NCI-H1092 treated with DMSO at 0.1 percent for 48 hours (cell line): ENCODE results near the gene PSMB8.

Experiments
- DNase-seq: peaks from one replicate; lab custom pipeline; 2025; lab: John Stamatoyannopoulos, UW

Gene PSMB8

GRCh38 chr6:32855467-32856174 lies 11.8 kb upstream of the PSMB8 start:
- DNase-seq, result no peak

- no peak for DNase-seq
Observed at GRCh38 chr6:32854376-32855178, 10.7 kb upstream of the PSMB8 start.

- DNase-seq, result peak; percentile 18
Observed at GRCh38 chr6:32853541-32854375, 9.9 kb upstream of the PSMB8 start, which contains the start of the genes PSMB9 and TAP1. PSMB9 (plus strand) TSS chr6:32854192; CDS start chr6:32854230, 38 bp downstream. TAP1 (minus strand) TSS chr6:32853704; CDS start chr6:32853636, 68 bp downstream.

GRCh38 chr6:32852844-32853540 lies 9.1 kb upstream of the PSMB8 start:
- DNase-seq, result no peak

GRCh38 chr6:32852018-32852843 lies 8.4 kb upstream of the PSMB8 start:
- DNase-seq, result no peak

- no peak for DNase-seq
Observed at GRCh38 chr6:32851025-32851424, 7.2 kb upstream of the PSMB8 start.

GRCh38 chr6:32849126-32849525 lies 5.3 kb upstream of the PSMB8 start:
- DNase-seq, result no peak

GRCh38 chr6:32847795-32848194 lies 3.9 kb upstream of the PSMB8 start:
- no peak for DNase-seq

- DNase-seq, result no peak
Observed at GRCh38 chr6:32847004-32847403, 3.2 kb upstream of the PSMB8 start.

- no peak for DNase-seq
Observed at GRCh38 chr6:32845384-32845884, 1.6 kb upstream of the PSMB8 start.

GRCh38 chr6:32844839-32845383 lies 1.1 kb upstream of the PSMB8 start:
- no peak for DNase-seq

GRCh38 chr6:32843331-32843978 lies 392 bp downstream of the PSMB8 start:
- no peak for DNase-seq

GRCh38 chr6:32842690-32843089 lies 1.2 kb downstream of the PSMB8 start:
- no peak for DNase-seq

- DNase-seq, result no peak
Observed at GRCh38 chr6:32842021-32842650, 1.7 kb downstream of the PSMB8 start.

- no peak for DNase-seq
Observed at GRCh38 chr6:32840604-32841246, 3.1 kb downstream of the PSMB8 start.

GRCh38 chr6:32839356-32839755 lies 4.5 kb downstream of the PSMB8 start:
- no peak for DNase-seq

GRCh38 chr6:32838114-32838958 lies 5.5 kb downstream of the PSMB8 start, which contains the start of gene TAP2:
TAP2 (minus strand) TSS chr6:32838739; CDS start chr6:32838233, 506 bp downstream.
- peak; percentile 71 for DNase-seq

GRCh38 chr6:32837651-32838113 lies 6.2 kb downstream of the PSMB8 start:
- no peak for DNase-seq
